Left ventricle myocardium inferior (tissue), 1 donor: Measurements from ENCODE around the gene CEACAM20. TPM values are rescaled to one million over a fixed set of nuclear protein-coding genes. Genes with fewer than 3 reads are reported as not detected.
"Not testable (repeated sequence)": the region's sequence is repeated elsewhere in the genome, so short reads cannot be mapped to it uniquely, and the experiment has no call there.

ENCODE experiments used
- DNase-seq: peaks from one replicate; pipeline ENCODE4 v3.0.0-alpha.2; 2020
- H3K27ac ChIP-seq: fragments of 200-600 bp; replicated peaks from 2 replicates; pipeline ENCODE4 v1.8.0; 2021
- H3K27me3 ChIP-seq: fragments of 200-600 bp; 2 replicates; pipeline ENCODE4 v1.8.0; 2021; ENCODE audit warnings: low read depth
- H3K36me3 ChIP-seq: fragments of 200-600 bp; 2 replicates; pipeline ENCODE4 v1.8.0; 2021
- H3K4me1 ChIP-seq: fragments of 200-600 bp; 2 replicates; pipeline ENCODE4 v1.8.0; 2021
- H3K4me3 ChIP-seq: fragments of 200-600 bp; 2 replicates; pipeline ENCODE4 v1.8.0; 2021; ENCODE audit warnings: mild to moderate bottlenecking, moderate library complexity
- H3K9me3 ChIP-seq: fragments of 200-600 bp; replicated peaks from 2 replicates; pipeline ENCODE4 v1.8.0; 2021
- CTCF ChIP-seq: fragments of 200-600 bp; IDR thresholded peaks from 2 replicates; pipeline ENCODE4 v1.8.0; 2021; ENCODE audit warnings: antibody characterized with exemption, mild to moderate bottlenecking, borderline replicate concordance
- intact Hi-C: fragments of 100-400 bp; cut with micrococcal nuclease; formaldehyde crosslinking; loops from one replicate; pipeline ENCODE4 v1.11.0; 2022
- total RNA-seq: library from RNA; stranded (reverse); fragmentation: NEBNext Ultra II Directional; extraction: Animal tissue kit (Norgen Biotek cat#: 25700); gene quantifications from one replicate; pipeline ENCODE4 v1.2.1, GENCODE V29; 2021
- donor health status: DM: no; HTN: yes; CAD: no; lungs with severe emphysema.

The CEACAM20 gene
- total RNA-seq, 1 donor from 2014 or later = not detected

- H3K9me3 ChIP-seq = no peaks in the 10 kb centered on the region
- no peak for TF ChIP-seq CTCF
- H3K4me3 ChIP-seq = no peak overlapping the region
- H3K27ac ChIP-seq = no peak overlapping the region
- H3K4me1 ChIP-seq = no peaks in the 10 kb centered on the region
- intact Hi-C loops = no loop called here
- peaks cover 41% of the 10 kb centered on the region for H3K27me3 ChIP-seq
- H3K36me3 ChIP-seq = no peaks in the 10 kb centered on the region
- no peak for DNase-seq
Measured at GRCh38 chr19:44570603-44570983, 41.1 kb upstream of the CEACAM20 start.

GRCh38 chr19:44567745-44568144 lies 38.3 kb upstream of the CEACAM20 start:
- no peaks in the 10 kb centered on the region for H3K4me1 ChIP-seq
- no peak for DNase-seq
- no peak overlapping the region for H3K4me3 ChIP-seq
- H3K9me3 ChIP-seq = no peaks in the 10 kb centered on the region
- no peak overlapping the region for H3K27ac ChIP-seq
- peaks cover 41% of the 10 kb centered on the region for H3K27me3 ChIP-seq
- H3K36me3 ChIP-seq = no peaks in the 10 kb centered on the region
- TF ChIP-seq CTCF = no peak
- intact Hi-C loops = no loop called here

- no peak for TF ChIP-seq CTCF
- Histone ChIP-seq H3K4me3 (no peak overlapping the region), H3K27ac (no peak overlapping the region), H3K4me1 (no peaks in the 10 kb centered on the region), H3K36me3 (no peaks in the 10 kb centered on the region), H3K27me3 (peaks cover 41% of the 10 kb centered on the region), H3K9me3 (no peaks in the 10 kb centered on the region)
- no peak for DNase-seq
- intact Hi-C loops = no loop called here
Measured at GRCh38 chr19:44566984-44567383, 37.5 kb upstream of the CEACAM20 start.

- DNase-seq, H3K4me1 ChIP-seq, H3K36me3 ChIP-seq, H3K4me3 ChIP-seq, intact Hi-C loops, H3K27ac ChIP-seq, H3K9me3 ChIP-seq: not testable (repeated sequence)
- H3K27me3 ChIP-seq = peaks cover 34% of the 10 kb centered on the region
Measured at GRCh38 chr19:44563086-44563655, 33.7 kb upstream of the CEACAM20 start.

GRCh38 chr19:44557933-44558332 lies 28.5 kb upstream of the CEACAM20 start:
- intact Hi-C loops = no loop called here
- TF ChIP-seq CTCF = no peak

GRCh38 chr19:44554641-44555246 lies 25.3 kb upstream of the CEACAM20 start:
- no peak for DNase-seq
- Histone ChIP-seq H3K9me3 (no peaks in the 10 kb centered on the region), H3K27me3 (peaks cover 19% of the 10 kb centered on the region), H3K4me1 (no peaks in the 10 kb centered on the region), H3K36me3 (no peaks in the 10 kb centered on the region), H3K4me3 (no peak overlapping the region), H3K27ac (no peak overlapping the region)
- intact Hi-C loops = no loop called here
- TF ChIP-seq CTCF = no peak

More at GRCh38 chr19:44557933-44558332, 28.5 kb upstream of the CEACAM20 start:
- Histone ChIP-seq H3K27me3 (peaks cover 26% of the 10 kb centered on the region), H3K36me3 (no peaks in the 10 kb centered on the region), H3K27ac (no peak overlapping the region), H3K9me3 (no peaks in the 10 kb centered on the region), H3K4me3 (no peak overlapping the region), H3K4me1 (peaks cover 3% of the 10 kb centered on the region)
- DNase-seq = no peak
